Upper lobe of right lung (tissue), 1 donor: Measurements from ENCODE around the gene IFI35. TPM values are rescaled to one million over a fixed set of nuclear protein-coding genes. Genes with fewer than 3 reads are reported as not detected.

Experiments
- ATAC-seq: fragments of 200-7000 bp; cut with Tn5 transposase; one replicate; pipeline ENCODE4 v1.9.1; 2020; ENCODE audit warnings: mild to moderate bottlenecking, moderate library complexity
- DNase-seq: peaks from one replicate; pipeline ENCODE4 v3.0.0-alpha.2; 2020
- H3K27ac ChIP-seq: fragments of 200-600 bp; one replicate; pipeline ENCODE4 v1.8.0; 2022
- H3K27me3 ChIP-seq: fragments of 200-600 bp; one replicate; pipeline ENCODE4 v1.8.0; 2022; ENCODE audit warnings: mild to moderate bottlenecking
- H3K36me3 ChIP-seq: fragments of 200-600 bp; one replicate; pipeline ENCODE4 v1.8.0; 2022
- H3K4me1 ChIP-seq: fragments of 200-600 bp; one replicate; pipeline ENCODE4 v1.8.0; 2022
- H3K4me3 ChIP-seq: fragments of 200-600 bp; one replicate; pipeline ENCODE4 v1.8.0; 2022; ENCODE audit warnings: mild to moderate bottlenecking
- H3K9me3 ChIP-seq: fragments of 200-600 bp; one replicate; pipeline ENCODE4 v1.8.0; 2022
- CTCF ChIP-seq: fragments of 200-600 bp; IDR thresholded peaks from one replicate; pipeline ENCODE4 v1.8.0; 2022; ENCODE audit warnings: antibody characterized with exemption
- intact Hi-C: fragments of 100-400 bp; cut with DNase I; formaldehyde crosslinking; loops from one replicate; pipeline ENCODE4 v1.11.0; 2022
- total RNA-seq: library from RNA; stranded (reverse); fragmentation: NEBNext Ultra II Directional; extraction: Animal tissue kit (Norgen Biotek cat#: 25700); gene quantifications from one replicate; pipeline ENCODE4 v1.2.1, GENCODE V29; 2021
- donor health status: DM: no; HTN: yes; CAD: no; lungs with severe emphysema.

Gene IFI35
- total RNA-seq, 1 donor from 2014 or later = 47.7 TPM

- ATAC-seq = no peak
- intact Hi-C loops = no loop called here
- no peak overlapping the region for H3K4me3 ChIP-seq
- H3K36me3 ChIP-seq = no peaks in the 10 kb centered on the region
- H3K27me3 ChIP-seq = no peaks in the 10 kb centered on the region
- DNase-seq = no peak
- H3K27ac ChIP-seq = no peak overlapping the region
- TF ChIP-seq CTCF = no peak
- H3K4me1 ChIP-seq = no peaks in the 10 kb centered on the region
- H3K9me3 ChIP-seq = no peaks in the 10 kb centered on the region
Measured at GRCh38 chr17:43056051-43056450, 49.5 kb downstream of the IFI35 start.

GRCh38 chr17:43062984-43063638 lies 56.5 kb downstream of the IFI35 start:
- Histone ChIP-seq H3K4me1 (no peaks in the 10 kb centered on the region), H3K27me3 (no peaks in the 10 kb centered on the region), H3K27ac (no peak overlapping the region), H3K36me3 (no peaks in the 10 kb centered on the region), H3K4me3 (no peak overlapping the region), H3K9me3 (no peaks in the 10 kb centered on the region)
- no peak for TF ChIP-seq CTCF
- ATAC-seq (no peak), DNase-seq (no peak)
- intact Hi-C loops = no loop called here

Other genes with a start within 250 kb of the IFI35 start
- 114 TPM for gene RAMP2, start 245.6 kb upstream of the IFI35 start, total RNA-seq
- 42.3 TPM for gene VPS25, start 233.3 kb upstream of the IFI35 start, total RNA-seq
- 0.38 TPM for gene WNK4, start 226.2 kb upstream of the IFI35 start, total RNA-seq
- 53.9 TPM for gene COA3, start 208.1 kb upstream of the IFI35 start, total RNA-seq
- 0.14 TPM for gene CNTD1, start 207.9 kb upstream of the IFI35 start, total RNA-seq
- gene BECN1, start 182.5 kb upstream of the IFI35 start, total RNA-seq = 66.7 TPM
- gene PSME3, start 173.4 kb upstream of the IFI35 start, total RNA-seq = 89.4 TPM
- gene AOC2, start 162.2 kb upstream of the IFI35 start, total RNA-seq = 2.0 TPM
- gene AOC3, start 155.6 kb upstream of the IFI35 start, total RNA-seq = 235 TPM
- not detected for gene G6PC1, start 106.0 kb upstream of the IFI35 start, total RNA-seq
- gene AARSD1, start 42.3 kb upstream of the IFI35 start, total RNA-seq = 35.0 TPM
- gene PTGES3L, start 26.7 kb upstream of the IFI35 start, total RNA-seq = 0.38 TPM
- gene RUNDC1, start 26.2 kb upstream of the IFI35 start, total RNA-seq = 14.4 TPM
- 752 TPM for gene RPL27, start 8.4 kb upstream of the IFI35 start, total RNA-seq
- gene VAT1, start 15.6 kb downstream of the IFI35 start, total RNA-seq = 267 TPM
- 0.78 TPM for gene RND2, start 18.4 kb downstream of the IFI35 start, total RNA-seq
- gene BRCA1, start 118.6 kb downstream of the IFI35 start, total RNA-seq = 4.0 TPM
- 80.4 TPM for gene NBR1, start 164.4 kb downstream of the IFI35 start, total RNA-seq
- gene TMEM106A, start 205.1 kb downstream of the IFI35 start, total RNA-seq = 14.2 TPM
- gene CCDC200, start 221.8 kb downstream of the IFI35 start, total RNA-seq = not detected
- 7,693 TPM for gene RNU2-1, start 227.2 kb downstream of the IFI35 start, total RNA-seq